Sigmoid colon (tissue), 7 donors: ENCODE measurements around the gene SOX6. TPM values are rescaled to one million over a fixed set of nuclear protein-coding genes. Genes with fewer than 3 reads are reported as not detected.

Experiments used
- DNase-seq: peaks from one replicate; pipeline ENCODE4 v3.0.0-alpha.2; 2019
- H3K27ac ChIP-seq, 4 donors: fragments of 200-600 bp; sonication (generic); one replicate each; pipeline ENCODE4 v1.5.1; 2016 to 2019; ENCODE audit warnings: mild to moderate bottlenecking in 1 of 4
- H3K27me3 ChIP-seq, 3 donors: fragments of 200-600 bp; sonication (generic); one replicate each; pipeline ENCODE4 v1.5.1; 2019; ENCODE audit warnings: mild to moderate bottlenecking in 1 of 3
- H3K36me3 ChIP-seq, 4 donors: fragments of 200-600 bp; sonication (generic); one replicate each; pipeline ENCODE4 v1.5.1; 2016 to 2019
- H3K4me1 ChIP-seq, 4 donors: fragments of 200-600 bp; sonication (generic); one replicate each; pipeline ENCODE4 v1.5.1; 2017 to 2019
- H3K4me3 ChIP-seq, 4 donors: fragments of 200-600 bp; sonication (generic); one replicate each; pipeline ENCODE4 v1.5.1; 2017 to 2019; ENCODE audit warnings: mild to moderate bottlenecking in 2 of 4, moderate library complexity in 1 of 4
- H3K9me3 ChIP-seq, 4 donors: fragments of 200-600 bp in 3 of 4; sonication (generic) in 3 of 4; one replicate each; pipeline versions ENCODE4 v1.5.1 to v1.6.1; 2013 to 2019
- CTCF ChIP-seq, 4 experiments: fragments of 450-650 bp in 3 of 4; fragments of 200-600 bp in 1 of 4; IDR thresholded peaks; one replicate each; pipeline ENCODE4 v1.5.1; 2016 to 2019; ENCODE audit warnings: antibody characterized with exemption in 4 of 4, mild to moderate bottlenecking in 3 of 4, moderate library complexity in 2 of 4
- EP300 ChIP-seq, 4 donors: sonication (generic); formaldehyde crosslinking; IDR thresholded peaks; one replicate each; pipeline ENCODE4 v1.6.1; 2017; ENCODE audit warnings: antibody characterized with exemption in 4 of 4
- POLR2A ChIP-seq, 2 donors: fragments of 450-650 bp; IDR thresholded peaks; one replicate each; pipeline ENCODE4 v1.6.1; 2016; ENCODE audit warnings: antibody characterized with exemption in 2 of 2, mild to moderate bottlenecking in 2 of 2, moderate library complexity in 2 of 2
- POLR2AphosphoS5 ChIP-seq, 4 donors: sonication (generic); formaldehyde crosslinking; IDR thresholded peaks; one replicate each; pipeline ENCODE4 v1.6.1; 2017; ENCODE audit warnings: antibody characterized with exemption in 4 of 4
- WGBS, 2 donors: extraction: QIAGEN DNeasy Blood & Tissue Kit; methylation state at CpG; one replicate each; pipeline ENCODE4 v1.1.7; 2013; 5-methylcytosine and 5-hydroxymethylcytosine counted together
- intact Hi-C: fragments of 100-400 bp; cut with DNase I; formaldehyde crosslinking; loops from one replicate; pipeline ENCODE4 v1.15.1; 2023
- polyA plus RNA-seq, 3 donors: library from polyadenylated mRNA; stranded (reverse); fragments of 200-250 nt; gene quantifications; one replicate each; pipeline ENCODE4 v1.2.3, GENCODE V29; 2013
- total RNA-seq, 4 donors: library from RNA; depleted of rRNA; stranded (reverse); fragments of >200 nt; gene quantifications; one replicate each; pipeline ENCODE4 v1.1.0, GENCODE V29; 2016
- donor health status: healthy with polysubstance abuse.
- donor health status: Bipolar disorder and iron deficiency.
- donor health status: healthy.

SOX6 gene
- total and polyA plus RNA-seq, 7 donors = 0.46 to 6.1 (median 1.7) TPM

DNA sequence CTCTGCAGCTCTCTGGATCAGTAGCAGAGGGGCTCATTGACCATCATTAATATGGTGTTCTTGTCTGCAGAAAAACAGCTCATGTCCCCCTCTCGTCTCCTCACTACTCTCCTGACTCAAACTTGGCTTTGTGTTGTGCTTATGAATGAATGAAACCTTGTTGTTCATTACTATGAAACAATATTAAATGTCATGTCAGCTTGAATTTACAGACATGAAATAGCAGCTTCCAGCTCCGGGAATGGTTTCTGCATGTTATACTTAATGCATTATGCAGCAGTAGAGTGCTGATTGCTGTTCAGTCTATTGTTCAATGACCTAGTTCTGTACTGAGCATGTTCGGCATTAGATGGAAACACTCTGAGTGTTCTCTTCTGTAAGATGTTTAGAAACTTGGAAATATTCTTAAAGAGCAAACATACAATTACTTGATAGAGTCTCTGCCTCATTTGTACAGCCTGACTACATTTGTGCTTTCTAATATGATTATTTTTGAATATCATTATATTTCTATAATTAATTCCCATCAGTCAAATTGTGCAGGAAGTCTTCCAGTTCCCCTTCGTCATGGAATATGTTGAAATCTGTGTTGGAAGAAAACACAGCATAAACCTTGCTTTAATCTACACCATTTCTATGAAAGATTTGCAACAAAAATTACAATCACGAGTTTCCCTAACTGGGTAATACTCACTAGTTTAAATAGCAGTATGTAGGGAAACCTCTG lies 340.4 kb downstream of the SOX6 start:
- intact Hi-C loops = no loop called here
- Histone ChIP-seq H3K4me1 (peaks cover 0 to 5% (median 0%) of the 10 kb centered on the region in 4 donors), H3K4me3 (no peak overlapping the region), H3K27me3 (no peaks in the 10 kb centered on the region), H3K9me3 (no peaks in the 10 kb centered on the region), H3K27ac (no peak overlapping the region), H3K36me3 (no peaks in the 10 kb centered on the region)
- TF ChIP-seq CTCF (IDR thresholded peaks at IDR 0.05) (no peak), EP300 (IDR thresholded peaks at IDR 0.05) (no peak), POLR2A (IDR thresholded peaks at IDR 0.05) (no peak), POLR2AphosphoS5 (IDR thresholded peaks at IDR 0.05) (no peak)
- DNase-seq = no peak
- WGBS, 2 donors = 80 to 86% methylated on average over 5 of the region's 5 CpGs

DNA sequence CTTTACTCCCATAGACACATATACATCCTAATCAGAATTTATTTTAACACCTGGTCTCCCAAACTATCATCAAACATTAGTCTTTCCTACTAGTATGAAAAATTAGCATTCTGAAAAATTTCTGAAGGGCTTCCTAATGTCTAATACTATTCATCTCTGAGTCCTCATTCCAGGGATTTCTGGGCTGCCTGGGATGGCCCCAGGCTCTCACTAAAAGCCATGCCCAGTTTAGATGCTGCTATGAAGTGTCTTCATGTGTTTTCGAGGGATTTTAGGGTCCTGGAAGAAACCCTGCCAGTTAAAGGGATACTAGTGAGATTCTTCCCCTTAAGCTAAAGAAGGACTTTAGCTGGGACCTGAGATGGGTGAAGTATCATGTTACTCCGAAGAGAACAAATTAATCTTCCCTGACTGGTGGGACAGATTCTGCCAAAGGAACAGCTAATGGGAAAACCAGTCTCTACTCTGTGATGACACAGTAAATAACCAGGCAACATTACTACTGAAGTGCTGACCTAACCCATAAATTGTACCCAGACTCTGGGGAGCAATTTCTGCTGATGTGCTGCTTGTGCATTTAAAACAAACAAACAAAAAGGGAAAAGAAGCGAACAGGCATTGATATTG lies 342.6 kb downstream of the SOX6 start:
- no peak for DNase-seq
- Histone ChIP-seq H3K4me1 (peaks cover 0 to 3% (median 0%) of the 10 kb centered on the region in 4 donors), H3K36me3 (no peaks in the 10 kb centered on the region), H3K27ac (no peak overlapping the region), H3K27me3 (no peaks in the 10 kb centered on the region), H3K4me3 (no peak overlapping the region), H3K9me3 (no peaks in the 10 kb centered on the region)
- intact Hi-C loops = no loop called here
- 66 to 78% methylated on average over 3 of the region's 3 CpGs for WGBS, 2 donors
- TF ChIP-seq CTCF (IDR thresholded peaks at IDR 0.05) (no peak), POLR2A (IDR thresholded peaks at IDR 0.05) (no peak), EP300 (IDR thresholded peaks at IDR 0.05) (no peak), POLR2AphosphoS5 (IDR thresholded peaks at IDR 0.05) (no peak)

DNA sequence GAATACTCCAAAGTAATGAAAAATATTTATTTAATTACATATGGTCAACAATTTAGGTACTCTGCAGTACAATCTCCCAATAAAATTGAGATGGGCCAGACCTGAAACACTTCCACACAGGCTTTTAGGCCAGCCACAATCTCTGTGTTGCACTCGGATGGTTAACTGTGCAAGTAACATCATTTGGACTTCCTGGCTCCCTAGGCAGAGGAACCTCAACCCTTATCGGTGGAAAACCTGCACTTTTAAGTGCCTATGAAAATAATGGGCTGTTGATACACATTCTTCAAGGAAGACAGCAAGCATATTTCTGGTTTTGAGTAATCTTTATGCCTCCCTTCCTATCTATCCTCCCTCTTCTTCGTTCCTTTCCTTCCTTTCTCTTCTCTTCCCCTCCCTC lies 343.1 kb downstream of the SOX6 start:
- WGBS, 2 donors = 73 to 81% methylated on average over 3 of the region's 3 CpGs
- intact Hi-C loops = no loop called here
- no peaks in the 10 kb centered on the region for H3K4me1 ChIP-seq
- H3K36me3 ChIP-seq = no peaks in the 10 kb centered on the region
- H3K27me3 ChIP-seq = no peaks in the 10 kb centered on the region
- H3K27ac ChIP-seq = no peak overlapping the region
- no peak for DNase-seq
- no peaks in the 10 kb centered on the region for H3K9me3 ChIP-seq
- H3K4me3 ChIP-seq = no peak overlapping the region
- TF ChIP-seq EP300 (IDR thresholded peaks at IDR 0.05) (no peak), POLR2AphosphoS5 (IDR thresholded peaks at IDR 0.05) (no peak), POLR2A (IDR thresholded peaks at IDR 0.05) (no peak), CTCF (IDR thresholded peaks at IDR 0.05) (no peak)

- TF ChIP-seq CTCF (IDR thresholded peaks at IDR 0.05) (no peak), POLR2AphosphoS5 (IDR thresholded peaks at IDR 0.05) (no peak), EP300 (IDR thresholded peaks at IDR 0.05) (no peak), POLR2A (IDR thresholded peaks at IDR 0.05) (no peak)
- DNase-seq = no peak
- Histone ChIP-seq H3K9me3 (no peaks in the 10 kb centered on the region), H3K4me3 (no peak overlapping the region), H3K36me3 (no peaks in the 10 kb centered on the region), H3K4me1 (no peaks in the 10 kb centered on the region), H3K27me3 (no peaks in the 10 kb centered on the region), H3K27ac (no peak overlapping the region)
- intact Hi-C loops = no loop called here
- 75 to 89% methylated on average over 6 of the region's 6 CpGs for WGBS, 2 donors
These were observed 344.1 kb downstream of the SOX6 start for GRCh38 chr11:16012125-16012751.
